ENCODE results near the gene GPR25. TPM values are rescaled to one million over a fixed set of nuclear protein-coding genes. Genes with fewer than 3 reads are reported as not detected.

The GPR25 gene
- total RNA-seq, 1 donor, result under 0.01 TPM

- no peak for DNase-seq (ENCODE audit: low read depth in 2 of 3, low spot score in 2 of 3)
These were observed 20.2 kb downstream of the GPR25 start for GRCh38 chr1:200892958-200893357.

GRCh38 chr1:200893411-200893901, 20.7 kb downstream of the GPR25 start:
- no peak for DNase-seq (ENCODE audit: low read depth in 2 of 3, low spot score in 2 of 3)

- DNase-seq (ENCODE audit: low read depth in 2 of 3, low spot score in 2 of 3), result no peak
These were observed 22.1 kb downstream of the GPR25 start, which contains the start of gene INAVA for GRCh38 chr1:200894712-200895442. Gene INAVA, plus strand, starts transcription at chr1:200894900. Its CDS starts 3,501 bp downstream, at chr1:200898401.

DNA sequence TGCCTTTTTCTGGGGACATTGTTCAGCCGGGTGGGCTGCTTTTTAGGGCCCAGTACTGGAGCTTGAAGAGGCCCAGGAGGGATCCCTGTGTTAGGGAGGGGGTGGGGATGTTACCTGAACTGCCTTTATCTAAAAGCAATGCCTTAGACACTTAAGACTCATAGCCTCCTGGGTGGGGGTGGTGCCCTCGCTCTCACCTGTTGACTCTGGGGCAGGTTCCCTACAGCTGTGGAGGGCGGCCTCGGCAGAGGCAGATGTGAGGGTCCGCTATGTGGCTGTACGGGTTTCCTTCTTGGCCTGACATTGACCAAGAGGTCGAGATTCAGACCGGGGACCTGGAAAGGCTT, 22.6 kb downstream of the GPR25 start:
- no peak for DNase-seq (ENCODE audit: low read depth in 2 of 3, low spot score in 2 of 3)

- no peak for DNase-seq (ENCODE audit: low read depth in 2 of 3, low spot score in 2 of 3)
These were observed 23.2 kb downstream of the GPR25 start for GRCh38 chr1:200895801-200896530.

- DNase-seq (ENCODE audit: low read depth in 2 of 3, low spot score in 2 of 3), result no peak
These were observed 23.9 kb downstream of the GPR25 start for GRCh38 chr1:200896531-200897196.

GRCh38 chr1:200897259-200897658, 24.5 kb downstream of the GPR25 start:
- no peak for DNase-seq (ENCODE audit: low read depth in 2 of 3, low spot score in 2 of 3)

DNA sequence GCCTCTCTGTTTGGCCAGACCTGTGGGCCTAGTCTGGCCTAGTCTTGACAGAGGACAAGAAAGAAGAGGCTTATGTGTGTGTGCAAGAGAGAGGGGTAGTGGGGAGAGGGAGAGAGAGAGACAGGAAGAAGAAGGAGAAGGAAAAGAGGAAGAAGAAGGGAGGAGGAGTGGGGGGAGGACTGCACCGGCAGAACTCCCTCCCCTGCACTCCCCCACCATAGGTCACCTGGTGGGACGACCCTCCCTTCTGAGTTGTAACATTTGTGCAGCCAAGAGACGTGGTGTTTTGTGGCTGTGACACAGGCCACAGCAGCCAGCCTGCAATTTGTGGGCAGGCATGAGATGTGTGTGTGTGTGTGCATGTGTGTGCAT, 26.2 kb downstream of the GPR25 start:
- no peak for DNase-seq (ENCODE audit: low read depth in 2 of 3, low spot score in 2 of 3)

DNA sequence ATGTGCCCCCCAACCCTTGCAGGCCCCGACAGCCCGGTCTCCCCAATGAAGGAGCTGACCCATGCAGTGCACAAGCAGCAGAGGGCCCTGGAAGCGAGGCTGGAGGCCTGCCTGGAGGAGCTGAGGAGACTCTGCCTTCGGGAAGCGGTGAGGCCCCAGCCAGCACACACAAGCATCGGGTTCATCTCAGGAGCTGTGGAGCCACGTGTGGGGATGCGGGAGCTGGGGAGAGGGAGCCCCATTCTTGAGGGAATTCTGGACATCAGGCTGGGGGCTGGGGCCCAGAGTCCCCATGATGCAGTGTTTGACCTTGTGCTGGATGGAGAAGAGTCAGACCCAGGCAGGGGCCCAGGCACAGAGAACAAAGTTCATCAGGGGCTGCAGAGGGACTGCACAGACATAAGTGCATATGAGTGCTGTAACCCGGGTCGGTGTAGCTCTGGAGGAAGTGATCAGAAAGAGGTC, 26.7 kb downstream of the GPR25 start:
- no peak for DNase-seq (ENCODE audit: low read depth in 2 of 3, low spot score in 2 of 3)

- DNase-seq (ENCODE audit: low read depth in 2 of 3, low spot score in 2 of 3), result no peak
These were observed 27.4 kb downstream of the GPR25 start for GRCh38 chr1:200899954-200900867.

DNA sequence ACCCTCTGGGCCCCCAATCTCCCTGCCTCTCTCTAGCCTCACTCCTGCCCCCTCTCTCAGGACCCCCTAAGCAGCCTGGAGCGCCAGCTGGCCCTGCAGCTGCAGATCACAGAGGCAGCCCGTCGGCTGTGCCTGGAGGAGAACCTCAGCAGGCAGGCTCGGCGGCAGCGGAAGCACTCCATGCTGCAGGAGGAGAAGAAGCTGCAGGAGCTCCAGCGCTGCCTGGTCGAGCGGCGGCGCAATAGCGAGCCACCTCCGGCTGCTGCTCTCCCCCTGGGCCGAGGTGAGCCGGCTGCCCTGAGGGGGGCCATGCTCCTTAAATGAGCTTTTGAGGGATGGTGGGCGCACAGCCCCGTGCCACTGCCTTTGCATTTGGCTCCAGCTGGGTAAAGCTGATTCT, 28.1 kb downstream of the GPR25 start:
- DNase-seq (ENCODE audit: low read depth in 2 of 3, low spot score in 2 of 3), result no peak

DNA sequence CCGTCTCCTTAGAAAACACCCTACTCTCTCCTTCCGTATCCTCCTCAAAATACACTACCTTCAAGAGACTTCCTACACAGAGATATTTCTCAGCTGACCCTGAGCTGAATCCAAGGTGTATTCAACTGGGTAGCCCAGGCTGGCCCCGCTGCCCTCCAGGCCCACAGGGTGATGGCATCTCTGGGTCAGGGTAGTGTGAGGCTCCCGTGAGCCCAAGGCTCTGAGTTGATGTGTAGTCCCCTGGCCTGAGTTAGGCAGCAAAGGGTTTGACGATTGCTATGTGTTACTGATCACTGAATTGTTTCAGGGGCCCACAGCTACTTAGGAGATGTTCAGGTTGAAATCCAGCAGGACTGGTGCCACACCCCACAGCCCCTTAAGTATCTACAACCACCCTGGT, 28.6 kb downstream of the GPR25 start:
- no peak for DNase-seq (ENCODE audit: low read depth in 2 of 3, low spot score in 2 of 3)

DNA sequence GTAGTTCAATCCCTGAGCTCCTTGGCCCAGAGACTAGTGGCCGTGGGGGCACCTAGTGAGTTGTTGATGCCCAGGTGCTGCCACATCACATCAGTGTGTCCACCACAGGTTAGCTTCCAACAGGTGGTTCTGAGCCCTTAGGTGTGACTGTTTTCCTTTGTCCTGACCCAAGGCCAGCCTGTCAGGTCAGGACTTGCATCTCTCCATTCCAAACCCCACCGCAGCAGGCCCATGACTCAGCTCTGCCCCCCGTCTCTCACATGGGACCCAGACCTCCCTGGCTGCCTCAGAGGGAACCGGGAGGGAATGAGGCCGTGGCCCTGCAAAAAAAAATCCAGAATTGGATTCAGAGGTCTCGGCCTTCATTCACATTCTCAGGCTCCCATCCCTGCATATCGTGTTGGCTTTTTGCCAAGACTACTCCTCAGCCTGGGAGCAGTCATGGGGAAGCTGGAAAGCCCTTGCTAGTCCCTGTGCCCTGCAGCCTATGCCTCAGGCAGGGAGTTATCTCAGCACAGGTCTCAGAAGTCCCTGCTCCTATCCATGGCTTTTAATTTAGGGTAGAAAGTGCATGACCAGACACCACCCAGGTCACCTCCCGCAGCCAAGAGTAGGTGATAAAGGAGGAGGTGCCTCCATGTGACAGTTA, 29.1 kb downstream of the GPR25 start:
- DNase-seq (ENCODE audit: low read depth in 2 of 3, low spot score in 2 of 3), result no peak

DNA sequence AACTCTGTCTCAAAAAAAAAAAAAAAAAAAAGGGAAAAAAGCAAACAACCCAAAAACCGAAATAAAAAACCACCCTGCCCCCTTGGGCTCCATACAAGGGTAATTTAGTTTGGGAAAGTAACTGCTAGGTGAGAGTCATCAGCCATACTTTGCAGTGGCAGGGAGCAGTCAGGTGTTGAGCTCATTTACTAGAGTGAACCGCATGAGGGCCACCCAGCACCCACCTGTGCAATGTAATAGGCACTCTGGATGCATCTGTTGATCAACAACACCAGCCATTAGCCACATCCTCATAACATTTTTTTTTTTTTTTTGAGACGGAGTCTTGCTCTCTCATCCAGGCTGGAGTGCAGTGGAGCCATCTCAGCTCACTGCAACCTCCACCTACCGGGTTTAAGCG, 31.0 kb downstream of the GPR25 start:
- DNase-seq (ENCODE audit: low read depth in 2 of 3, low spot score in 2 of 3), result no peak

- DNase-seq (ENCODE audit: low read depth in 2 of 3, low spot score in 2 of 3), result no peak
These were observed 32.0 kb downstream of the GPR25 start for GRCh38 chr1:200904772-200905171.

GRCh38 chr1:200905411-200906052, 32.8 kb downstream of the GPR25 start:
- no peak for DNase-seq (ENCODE audit: low read depth in 2 of 3, low spot score in 2 of 3)

DNA sequence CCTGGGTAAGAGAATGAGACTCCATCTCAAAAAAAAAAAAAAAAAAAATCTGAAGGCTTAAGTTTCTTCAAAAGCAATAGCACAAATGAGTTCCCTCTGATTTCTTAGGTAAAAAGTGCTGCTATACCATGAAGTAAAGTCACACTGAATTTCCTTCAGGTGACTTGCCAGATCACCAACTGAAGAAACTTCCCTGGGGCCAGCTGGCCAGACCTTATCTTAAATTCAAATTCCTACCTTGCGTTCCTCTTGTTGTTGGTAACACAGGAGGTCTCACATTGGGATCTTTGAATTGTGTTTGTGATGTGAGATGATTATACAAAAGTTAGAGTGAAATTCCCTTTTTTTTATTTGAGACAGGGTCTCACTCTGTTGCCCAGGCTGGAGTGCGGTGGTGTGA, 33.7 kb downstream of the GPR25 start:
- DNase-seq (ENCODE audit: low read depth in 2 of 3, low spot score in 2 of 3), result no peak

DNA sequence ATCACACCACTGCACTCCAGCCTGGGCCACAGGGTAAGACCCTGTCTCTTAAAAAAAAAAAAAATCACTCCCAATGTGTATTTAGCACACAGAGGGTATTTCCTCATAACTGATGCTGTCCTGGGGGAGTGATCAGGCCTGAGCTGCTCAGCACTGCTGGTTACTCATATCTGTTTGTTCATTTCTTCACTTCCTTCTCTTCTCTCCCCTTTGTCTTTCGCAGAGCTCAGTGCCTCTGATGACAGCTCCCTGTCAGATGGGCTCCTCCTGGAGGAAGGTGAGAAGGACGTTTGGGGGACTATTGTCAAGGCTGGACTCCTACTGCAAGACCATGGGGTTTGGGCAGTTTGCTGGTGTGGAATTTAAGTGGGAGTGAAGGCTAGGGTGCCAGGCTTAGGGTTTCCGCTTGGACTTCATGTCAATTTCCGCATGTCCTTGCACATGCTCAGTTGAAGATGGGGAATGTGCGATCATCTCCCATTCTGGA, 34.9 kb downstream of the GPR25 start:
- DNase-seq (ENCODE audit: low read depth in 2 of 3, low spot score in 2 of 3), result no peak

GRCh38 chr1:200908191-200908868, 35.5 kb downstream of the GPR25 start:
- DNase-seq (ENCODE audit: low read depth in 2 of 3, low spot score in 2 of 3), result no peak
